ENCODE results near the gene CAMTA1. TPM values are rescaled to one million over a fixed set of nuclear protein-coding genes. Genes with fewer than 3 reads are reported as not detected.
"Not testable (repeated sequence)": the region's sequence is repeated elsewhere in the genome, so short reads cannot be mapped to it uniquely, and the experiment has no call there.

Gene CAMTA1
- total RNA-seq, 1 donor from 2014 or later = 67.9 TPM

GRCh38 chr1:6905790-6906189 lies 120.5 kb downstream of the CAMTA1 start:
- no peak for DNase-seq (ENCODE audit: low spot score)

GRCh38 chr1:6906783-6907182 lies 121.5 kb downstream of the CAMTA1 start:
- no peak for DNase-seq (ENCODE audit: low spot score)

GRCh38 chr1:6907201-6907600 lies 121.9 kb downstream of the CAMTA1 start:
- no peak for DNase-seq (ENCODE audit: low spot score)

- DNase-seq (ENCODE audit: low spot score) = no peak
These were observed 122.6 kb downstream of the CAMTA1 start for GRCh38 chr1:6907676-6908434.

- DNase-seq (ENCODE audit: low spot score) = no peak
These were observed 124.1 kb downstream of the CAMTA1 start for GRCh38 chr1:6909401-6909800.

GRCh38 chr1:6909857-6910256 lies 124.6 kb downstream of the CAMTA1 start:
- peak; percentile 51 for DNase-seq (ENCODE audit: low spot score)

- DNase-seq (ENCODE audit: low spot score) = no peak
These were observed 126.0 kb downstream of the CAMTA1 start for GRCh38 chr1:6911021-6911941.

- DNase-seq (ENCODE audit: low spot score) = peak; percentile 20
These were observed 126.7 kb downstream of the CAMTA1 start for GRCh38 chr1:6911974-6912373.

- DNase-seq (ENCODE audit: low spot score) = no peak
These were observed 127.3 kb downstream of the CAMTA1 start for GRCh38 chr1:6912518-6912917.

GRCh38 chr1:6913086-6913485 lies 127.8 kb downstream of the CAMTA1 start:
- no peak for DNase-seq (ENCODE audit: low spot score)

- DNase-seq (ENCODE audit: low spot score) = no peak
These were observed 129.5 kb downstream of the CAMTA1 start for GRCh38 chr1:6914706-6915105.

GRCh38 chr1:6915999-6916565 lies 130.8 kb downstream of the CAMTA1 start:
- DNase-seq (ENCODE audit: low spot score) = no peak

- DNase-seq (ENCODE audit: low spot score) = no peak
These were observed 131.8 kb downstream of the CAMTA1 start for GRCh38 chr1:6917067-6917466.

- DNase-seq (ENCODE audit: low spot score) = no peak
These were observed 133.1 kb downstream of the CAMTA1 start for GRCh38 chr1:6918186-6918924.

GRCh38 chr1:6918925-6919511 lies 133.8 kb downstream of the CAMTA1 start:
- DNase-seq (ENCODE audit: low spot score) = no peak

GRCh38 chr1:6921506-6921905 lies 136.3 kb downstream of the CAMTA1 start:
- not testable (repeated sequence) for DNase-seq (ENCODE audit: low spot score)

GRCh38 chr1:6922096-6922931 lies 137.1 kb downstream of the CAMTA1 start:
- peak; percentile 50 for DNase-seq (ENCODE audit: low spot score)

GRCh38 chr1:6923012-6923411 lies 137.8 kb downstream of the CAMTA1 start:
- no peak for DNase-seq (ENCODE audit: low spot score)

- DNase-seq (ENCODE audit: low spot score) = no peak
These were observed 138.2 kb downstream of the CAMTA1 start for GRCh38 chr1:6923416-6923815.

All from mucosa of gallbladder (tissue), 1 donor.